Loucy (cell line): Measurements from ENCODE around the gene APAF1.

Source experiments
- H2AFZ ChIP-seq: fragments of 200-600 bp; sonication (generic); 2 replicates; pipeline ENCODE4 v1.6.0; 2016; ENCODE audit warnings: antibody characterized with exemption, mild to moderate bottlenecking, low read length, moderate library complexity
- H3F3A ChIP-seq: fragments of 200-600 bp; 2 replicates; pipeline ENCODE4 v1.6.0; 2016; ENCODE audit warnings: antibody characterized with exemption, low read depth, mild to moderate bottlenecking
- H3K27me3 ChIP-seq: fragments of 200-600 bp; sonication (generic); 2 replicates; pipeline ENCODE4 v1.6.1; 2014; ENCODE audit warnings: low read length, mild to moderate bottlenecking; ENCODE audit not compliant: insufficient read depth, poor library complexity, severe bottlenecking
- H3K36me3 ChIP-seq: fragments of 200-600 bp; sonication (generic); 2 replicates; pipeline ENCODE4 v1.6.1; 2016; ENCODE audit warnings: low read length; ENCODE audit not compliant: insufficient read depth
- H3K4me1 ChIP-seq: fragments of 200-600 bp; sonication (generic); 2 replicates; pipeline ENCODE4 v1.5.1; 2014; ENCODE audit warnings: low read length, mild to moderate bottlenecking; ENCODE audit not compliant: insufficient read depth, poor library complexity, severe bottlenecking
- H3K4me2 ChIP-seq: fragments of 200-600 bp; sonication (generic); 2 replicates; pipeline ENCODE4 v1.6.0; 2014; ENCODE audit warnings: antibody characterized with exemption, low read length, low read depth, mild to moderate bottlenecking; ENCODE audit not compliant: poor library complexity, severe bottlenecking
- H3K4me3 ChIP-seq: fragments of 200-600 bp; sonication (generic); 2 replicates; pipeline ENCODE4 v1.5.1; 2014; ENCODE audit warnings: low read length, mild to moderate bottlenecking, mixed read lengths; ENCODE audit not compliant: poor library complexity, severe bottlenecking
- H3K79me2 ChIP-seq: fragments of 200-600 bp; sonication (generic); 2 replicates; pipeline ENCODE4 v1.6.1; 2014; ENCODE audit warnings: low read length; ENCODE audit not compliant: insufficient read depth
- H3K9ac ChIP-seq: fragments of 200-600 bp; sonication (generic); 2 replicates; pipeline ENCODE4 v1.6.0; 2014; ENCODE audit warnings: mild to moderate bottlenecking, low read depth, low read length, moderate library complexity; ENCODE audit not compliant: poor library complexity, severe bottlenecking
- H3K9me2 ChIP-seq: fragments of 200-600 bp; sonication (generic); replicated peaks from 2 replicates; pipeline ENCODE4 v1.6.1; 2016; ENCODE audit warnings: low read depth, low read length, mixed read lengths
- H3K9me3 ChIP-seq: fragments of 200-600 bp; sonication (generic); 2 replicates; pipeline ENCODE4 v1.6.1; 2014; ENCODE audit warnings: mild to moderate bottlenecking, antibody characterized with exemption, low read length, low read depth; ENCODE audit not compliant: insufficient read depth
- H4K20me1 ChIP-seq: fragments of 200-600 bp; sonication (generic); 2 replicates; pipeline ENCODE4 v1.6.0; 2014; ENCODE audit warnings: antibody characterized with exemption, low read length, mild to moderate bottlenecking; ENCODE audit not compliant: insufficient read depth, poor library complexity, severe bottlenecking
- CTCF ChIP-seq: fragments of 200-600 bp; sonication (generic); conservative IDR thresholded peaks from 2 replicates; pipeline ENCODE4 v1.5.1; 2014; ENCODE audit warnings: mild to moderate bottlenecking, antibody characterized with exemption, low read length
- EZH2phosphoT487 ChIP-seq: fragments of 200-600 bp; IDR thresholded peaks from 2 replicates; pipeline ENCODE4 v1.6.1; 2018; ENCODE audit warnings: antibody characterized with exemption, mild to moderate bottlenecking, moderate library complexity, borderline replicate concordance

The APAF1 gene

GRCh38 chr12:98678236-98678945, 33.3 kb downstream of the APAF1 start:
- Histone ChIP-seq H3K36me3 (peaks cover 43% of the 10 kb centered on the region; the same call in 1 of the 2 replicates), H3K27me3 (no peaks in the 10 kb centered on the region)

GRCh38 chr12:98678946-98679610, 34.0 kb downstream of the APAF1 start:
- Histone ChIP-seq H2AFZ (no peak overlapping the region), H3K9ac (no peak overlapping the region), H4K20me1 (no peaks in the 10 kb centered on the region), H3K27me3 (no peaks in the 10 kb centered on the region), H3K4me1 (no peaks in the 10 kb centered on the region), H3K9me2 (no peaks in the 10 kb centered on the region), H3K9me3 (no peaks in the 10 kb centered on the region), H3K79me2 (no peaks in the 10 kb centered on the region), H3K36me3 (peaks cover 45% of the 10 kb centered on the region; the same call in 1 of the 2 replicates), H3K4me2 (no peak overlapping the region), H3K4me3 (no peak overlapping the region), H3F3A (no peaks in the 10 kb centered on the region)
- TF ChIP-seq EZH2phosphoT487 (no peak), CTCF (no peak)

More at GRCh38 chr12:98678236-98678945, 33.3 kb downstream of the APAF1 start:
- Histone ChIP-seq H3K9ac (no peak overlapping the region), H4K20me1 (no peaks in the 10 kb centered on the region), H3K9me3 (no peaks in the 10 kb centered on the region), H3K4me2 (no peak overlapping the region), H3K4me3 (no peak overlapping the region), H3K9me2 (no peaks in the 10 kb centered on the region), H3F3A (no peaks in the 10 kb centered on the region), H3K4me1 (no peaks in the 10 kb centered on the region), H2AFZ (no peak overlapping the region), H3K79me2 (no peaks in the 10 kb centered on the region)
- no peak for TF ChIP-seq CTCF
- no peak for TF ChIP-seq EZH2phosphoT487

GRCh38 chr12:98679611-98680005, 34.5 kb downstream of the APAF1 start:
- Histone ChIP-seq H3K79me2 (no peaks in the 10 kb centered on the region), H3K4me2 (no peak overlapping the region), H3K9me2 (no peaks in the 10 kb centered on the region), H3K4me3 (no peak overlapping the region), H3K9ac (no peak overlapping the region), H2AFZ (no peak overlapping the region), H3K27me3 (no peaks in the 10 kb centered on the region), H3F3A (no peaks in the 10 kb centered on the region), H3K4me1 (no peaks in the 10 kb centered on the region), H3K36me3 (peaks cover 49% of the 10 kb centered on the region; the same call in 1 of the 2 replicates), H3K9me3 (no peaks in the 10 kb centered on the region), H4K20me1 (no peaks in the 10 kb centered on the region)
- TF ChIP-seq CTCF (no peak), EZH2phosphoT487 (no peak)
